Ishikawa (cell line): ENCODE results near the gene CTPS1.

Source experiments
- CEBPB ChIP-seq: IDR thresholded peaks from 2 replicates; pipeline ENCODE4 v1.6.1; 2012
- CREB1 ChIP-seq: IDR thresholded peaks from 2 replicates; pipeline ENCODE4 v1.6.1; 2012; ENCODE audit warnings: low read depth
- EGR1 ChIP-seq: IDR thresholded peaks from 2 replicates; pipeline ENCODE4 v1.6.1; 2012
- EP300 ChIP-seq: IDR thresholded peaks from 2 replicates; pipeline ENCODE4 v1.6.1; 2012; ENCODE audit warnings: borderline replicate concordance
- FOXM1 ChIP-seq: IDR thresholded peaks from 2 replicates; pipeline ENCODE4 v1.6.1; 2012; ENCODE audit warnings: low read depth, borderline replicate concordance
- MAX ChIP-seq: IDR thresholded peaks from 2 replicates; pipeline ENCODE4 v1.6.1; 2012
- NFIC ChIP-seq: IDR thresholded peaks from 2 replicates; pipeline ENCODE4 v1.6.1; 2012
- RAD21 ChIP-seq: IDR thresholded peaks from 2 replicates; pipeline ENCODE4 v1.6.1; 2012; ENCODE audit warnings: low read depth
- TAF1 ChIP-seq: IDR thresholded peaks from 2 replicates; pipeline ENCODE4 v1.6.1; 2012; ENCODE audit warnings: low read depth, mild to moderate bottlenecking
- TCF12 ChIP-seq: IDR thresholded peaks from 2 replicates; pipeline ENCODE4 v1.6.1; 2012; ENCODE audit warnings: low read depth
- TEAD4 ChIP-seq: IDR thresholded peaks from 2 replicates; pipeline ENCODE4 v1.6.1; 2012
- YY1 ChIP-seq: IDR thresholded peaks from 2 replicates; pipeline ENCODE4 v1.6.1; 2012; ENCODE audit warnings: low read depth
- ZBTB7A ChIP-seq: IDR thresholded peaks from 2 replicates; pipeline ENCODE4 v1.6.1; 2012; ENCODE audit warnings: low read depth
- TF ChIP-seq, protein P1 (sequence below): IDR thresholded peaks from 2 replicates; pipeline ENCODE4 v1.6.1; 2012; ENCODE audit warnings: low read depth, mild to moderate bottlenecking
- TF ChIP-seq, protein P2 (sequence below): IDR thresholded peaks from 2 replicates; pipeline ENCODE4 v1.6.1; 2012

Gene CTPS1

GRCh38 chr1:41015281-41015896, 35.9 kb downstream of the CTPS1 start:
- no peak for TF ChIP-seq NFIC
- no peak for TF ChIP-seq RAD21
- TF ChIP-seq YY1 = no peak
- TF ChIP-seq, protein P1, sequence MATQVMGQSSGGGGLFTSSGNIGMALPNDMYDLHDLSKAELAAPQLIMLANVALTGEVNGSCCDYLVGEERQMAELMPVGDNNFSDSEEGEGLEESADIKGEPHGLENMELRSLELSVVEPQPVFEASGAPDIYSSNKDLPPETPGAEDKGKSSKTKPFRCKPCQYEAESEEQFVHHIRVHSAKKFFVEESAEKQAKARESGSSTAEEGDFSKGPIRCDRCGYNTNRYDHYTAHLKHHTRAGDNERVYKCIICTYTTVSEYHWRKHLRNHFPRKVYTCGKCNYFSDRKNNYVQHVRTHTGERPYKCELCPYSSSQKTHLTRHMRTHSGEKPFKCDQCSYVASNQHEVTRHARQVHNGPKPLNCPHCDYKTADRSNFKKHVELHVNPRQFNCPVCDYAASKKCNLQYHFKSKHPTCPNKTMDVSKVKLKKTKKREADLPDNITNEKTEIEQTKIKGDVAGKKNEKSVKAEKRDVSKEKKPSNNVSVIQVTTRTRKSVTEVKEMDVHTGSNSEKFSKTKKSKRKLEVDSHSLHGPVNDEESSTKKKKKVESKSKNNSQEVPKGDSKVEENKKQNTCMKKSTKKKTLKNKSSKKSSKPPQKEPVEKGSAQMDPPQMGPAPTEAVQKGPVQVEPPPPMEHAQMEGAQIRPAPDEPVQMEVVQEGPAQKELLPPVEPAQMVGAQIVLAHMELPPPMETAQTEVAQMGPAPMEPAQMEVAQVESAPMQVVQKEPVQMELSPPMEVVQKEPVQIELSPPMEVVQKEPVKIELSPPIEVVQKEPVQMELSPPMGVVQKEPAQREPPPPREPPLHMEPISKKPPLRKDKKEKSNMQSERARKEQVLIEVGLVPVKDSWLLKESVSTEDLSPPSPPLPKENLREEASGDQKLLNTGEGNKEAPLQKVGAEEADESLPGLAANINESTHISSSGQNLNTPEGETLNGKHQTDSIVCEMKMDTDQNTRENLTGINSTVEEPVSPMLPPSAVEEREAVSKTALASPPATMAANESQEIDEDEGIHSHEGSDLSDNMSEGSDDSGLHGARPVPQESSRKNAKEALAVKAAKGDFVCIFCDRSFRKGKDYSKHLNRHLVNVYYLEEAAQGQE = no peak
- no peak for TF ChIP-seq ZBTB7A
- no peak for TF ChIP-seq FOXM1
- no peak for TF ChIP-seq TCF12
- no peak for TF ChIP-seq CREB1
- TF ChIP-seq CEBPB = no peak
- no peak for TF ChIP-seq MAX

DNA sequence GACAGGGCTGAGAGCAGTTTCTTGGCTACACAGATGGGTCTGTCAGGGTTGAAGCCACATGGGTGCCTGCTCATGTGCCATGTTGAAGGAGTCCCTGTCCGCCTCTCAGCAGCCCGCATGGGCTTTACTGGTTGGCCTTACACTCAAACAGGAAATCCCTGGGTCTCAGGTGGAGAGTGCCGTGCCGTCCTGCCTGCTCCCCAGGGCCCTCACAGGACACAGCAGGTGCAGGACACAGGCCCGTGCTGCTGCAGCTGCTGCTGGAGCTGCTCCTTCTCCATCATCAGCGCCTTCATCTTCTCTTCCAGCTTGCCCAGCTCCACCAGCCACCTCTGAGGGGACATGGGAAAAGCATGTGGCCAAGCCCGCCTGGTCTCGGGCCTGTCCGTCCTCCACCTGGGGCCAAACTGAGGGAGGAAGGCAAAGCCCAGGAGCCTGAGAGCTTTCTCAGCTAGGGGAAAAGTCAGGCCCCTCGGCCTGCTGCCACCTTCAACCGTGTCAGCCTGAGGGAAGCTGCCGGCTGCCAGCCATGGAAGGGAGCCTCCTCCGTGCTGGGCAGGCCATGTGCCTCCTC, 36.5 kb downstream of the CTPS1 start:
- TF ChIP-seq TEAD4 = no peak
- TF ChIP-seq YY1 = no peak
- TF ChIP-seq RAD21 = no peak
- no peak for TF ChIP-seq CEBPB
- TF ChIP-seq FOXM1 = no peak

DNA sequence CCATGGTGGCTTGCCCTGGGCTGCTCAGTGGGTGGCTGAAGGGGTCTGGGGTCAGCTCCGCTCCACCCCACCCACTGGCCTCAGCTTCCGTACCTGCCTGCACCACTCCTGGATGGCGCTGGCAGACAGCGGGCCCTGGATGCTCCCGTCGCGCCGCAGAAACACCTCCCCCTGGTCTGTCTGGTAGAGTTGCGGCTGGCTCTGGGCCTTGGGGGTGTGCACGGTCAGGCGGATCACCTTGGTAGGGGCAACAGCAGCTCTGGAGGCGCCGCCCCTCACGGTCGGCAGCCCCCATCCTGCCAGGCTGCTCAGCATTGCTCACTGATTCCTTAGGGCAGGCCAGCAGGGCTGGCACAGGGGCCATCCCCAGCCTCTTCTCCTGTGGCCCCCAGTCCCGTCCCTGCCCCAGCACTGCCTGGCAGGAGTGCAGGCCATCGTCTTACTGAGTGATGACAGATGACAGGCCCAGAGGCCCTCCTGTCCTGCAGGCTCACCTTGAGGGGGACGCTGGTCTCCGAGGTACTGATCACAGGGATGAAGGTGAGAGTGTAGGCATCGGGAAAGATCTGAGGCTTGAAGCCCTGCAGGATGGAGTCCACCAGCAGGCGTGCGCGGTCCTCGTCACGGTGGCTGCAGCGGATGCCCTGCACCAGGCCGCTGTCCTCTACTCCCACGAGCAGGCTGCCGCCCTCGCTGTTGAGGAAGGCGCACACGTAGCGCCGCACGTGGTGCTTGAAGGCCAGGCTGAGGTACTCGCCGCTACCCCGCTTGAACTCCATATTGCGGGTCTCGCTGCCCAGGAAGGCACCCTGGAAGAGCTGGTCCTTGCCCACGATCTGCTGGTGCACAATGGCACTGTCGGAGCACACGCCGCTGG, 37.9 kb downstream of the CTPS1 start:
- TF ChIP-seq TCF12 (no peak), EGR1 (no peak), YY1 (no peak), RAD21 (no peak), TAF1 (no peak), TEAD4 (no peak), NFIC (no peak), CEBPB (no peak), MAX (no peak), ZBTB7A (no peak), CREB1 (no peak)
- TF ChIP-seq, protein P1 = no peak
- TF ChIP-seq, protein P2, sequence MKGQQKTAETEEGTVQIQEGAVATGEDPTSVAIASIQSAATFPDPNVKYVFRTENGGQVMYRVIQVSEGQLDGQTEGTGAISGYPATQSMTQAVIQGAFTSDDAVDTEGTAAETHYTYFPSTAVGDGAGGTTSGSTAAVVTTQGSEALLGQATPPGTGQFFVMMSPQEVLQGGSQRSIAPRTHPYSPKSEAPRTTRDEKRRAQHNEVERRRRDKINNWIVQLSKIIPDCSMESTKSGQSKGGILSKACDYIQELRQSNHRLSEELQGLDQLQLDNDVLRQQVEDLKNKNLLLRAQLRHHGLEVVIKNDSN = no peak

DNA sequence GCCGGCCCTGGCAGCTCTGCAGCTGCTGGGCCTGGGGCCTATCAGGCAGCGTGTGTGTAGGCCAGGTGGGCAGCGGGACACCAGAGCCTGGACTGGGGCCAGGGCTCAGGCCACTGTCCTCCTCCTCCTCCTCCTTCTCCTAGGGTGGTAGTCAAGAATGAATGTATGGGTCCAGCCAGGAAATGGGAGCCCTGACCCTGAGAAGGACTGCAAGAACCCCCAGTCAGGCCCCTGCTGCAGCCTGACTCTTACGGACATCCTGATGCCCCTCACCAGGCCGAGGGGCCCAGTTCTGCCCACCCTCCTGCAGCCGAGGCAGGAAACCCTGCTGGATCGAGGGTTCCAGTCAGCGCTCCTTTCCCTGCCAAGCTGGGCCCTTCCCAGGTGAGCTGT, 38.5 kb downstream of the CTPS1 start:
- TF ChIP-seq EP300 = no peak
- no peak for TF ChIP-seq ZBTB7A
- no peak for TF ChIP-seq TAF1
- no peak for TF ChIP-seq FOXM1
- TF ChIP-seq, protein P1 = no peak
- TF ChIP-seq TCF12 = no peak
- TF ChIP-seq NFIC = no peak
